IMR-90 (cell line): ENCODE measurements around the gene HDAC9.

ENCODE experiments used
- BHLHE40 ChIP-seq: fragments of 150-350 bp; IDR thresholded peaks from 2 replicates; pipeline ENCODE4 v1.6.1; 2016; ENCODE audit warnings: mild to moderate bottlenecking, low read depth, low read length
- CHD1 ChIP-seq: IDR thresholded peaks from 2 replicates; pipeline ENCODE4 v1.6.1; 2012; ENCODE audit warnings: low read depth, low read length, improper control_type of control experiment
- FOS ChIP-seq: fragments of 150-350 bp; IDR thresholded peaks from 2 replicates; pipeline ENCODE4 v1.6.1; 2016; ENCODE audit warnings: low read depth, low read length
- MAZ ChIP-seq: IDR thresholded peaks from 2 replicates; pipeline ENCODE4 v1.6.1; 2012; ENCODE audit warnings: low read depth, mild to moderate bottlenecking, low read length, improper control_type of control experiment, moderate library complexity, borderline replicate concordance
- POLR2A ChIP-seq: IDR thresholded peaks from 2 replicates; pipeline ENCODE4 v1.6.1; 2012; ENCODE audit warnings: mild to moderate bottlenecking, low read depth, low read length
- SMC3 ChIP-seq: fragments of 150-350 bp; IDR thresholded peaks from 2 replicates; pipeline ENCODE4 v1.6.1; 2016; ENCODE audit warnings: low read depth, mild to moderate bottlenecking, antibody characterized with exemption, low read length, moderate library complexity
- USF2 ChIP-seq: fragments of 150-350 bp; IDR thresholded peaks from 2 replicates; pipeline ENCODE4 v1.6.1; 2017; ENCODE audit warnings: mild to moderate bottlenecking, antibody characterized with exemption, low read length, low read depth
- TF ChIP-seq, protein P1 (sequence below): conservative IDR thresholded peaks from 2 replicates; pipeline ENCODE4 v1.5.1; 2012; ENCODE audit warnings: mild to moderate bottlenecking, low read depth, low read length, improper control_type of control experiment
- TF ChIP-seq, protein P2 (sequence below): fragments of 150-350 bp; IDR thresholded peaks from 2 replicates; pipeline ENCODE4 v1.6.1; 2016; ENCODE audit warnings: low read depth, mild to moderate bottlenecking, low read length, moderate library complexity, borderline replicate concordance

DNA sequence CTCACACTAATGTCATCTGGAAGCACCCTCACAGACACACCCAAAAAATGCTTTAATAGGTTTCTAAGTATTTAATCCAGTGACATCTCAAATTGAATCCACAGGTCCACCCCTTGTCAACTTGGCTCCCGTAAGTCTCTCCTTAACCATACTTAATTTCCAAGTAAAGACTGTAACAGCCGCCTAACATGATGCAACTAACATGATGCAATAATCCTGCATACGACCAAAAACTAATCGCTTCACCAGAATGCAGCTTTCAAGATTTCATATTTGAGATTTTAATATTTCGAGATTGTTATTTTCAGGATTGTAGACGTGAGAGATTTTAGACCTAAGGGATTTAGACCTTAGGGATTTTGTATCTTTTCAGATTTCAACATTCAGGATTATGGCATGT lies 3.7 kb upstream of the HDAC9 start:
- TF ChIP-seq, protein P1, sequence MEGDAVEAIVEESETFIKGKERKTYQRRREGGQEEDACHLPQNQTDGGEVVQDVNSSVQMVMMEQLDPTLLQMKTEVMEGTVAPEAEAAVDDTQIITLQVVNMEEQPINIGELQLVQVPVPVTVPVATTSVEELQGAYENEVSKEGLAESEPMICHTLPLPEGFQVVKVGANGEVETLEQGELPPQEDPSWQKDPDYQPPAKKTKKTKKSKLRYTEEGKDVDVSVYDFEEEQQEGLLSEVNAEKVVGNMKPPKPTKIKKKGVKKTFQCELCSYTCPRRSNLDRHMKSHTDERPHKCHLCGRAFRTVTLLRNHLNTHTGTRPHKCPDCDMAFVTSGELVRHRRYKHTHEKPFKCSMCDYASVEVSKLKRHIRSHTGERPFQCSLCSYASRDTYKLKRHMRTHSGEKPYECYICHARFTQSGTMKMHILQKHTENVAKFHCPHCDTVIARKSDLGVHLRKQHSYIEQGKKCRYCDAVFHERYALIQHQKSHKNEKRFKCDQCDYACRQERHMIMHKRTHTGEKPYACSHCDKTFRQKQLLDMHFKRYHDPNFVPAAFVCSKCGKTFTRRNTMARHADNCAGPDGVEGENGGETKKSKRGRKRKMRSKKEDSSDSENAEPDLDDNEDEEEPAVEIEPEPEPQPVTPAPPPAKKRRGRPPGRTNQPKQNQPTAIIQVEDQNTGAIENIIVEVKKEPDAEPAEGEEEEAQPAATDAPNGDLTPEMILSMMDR: no peak
- TF ChIP-seq USF2 (no peak), CHD1 (no peak), BHLHE40 (no peak), SMC3 (no peak), FOS (no peak), POLR2A (no peak), MAZ (no peak)
- TF ChIP-seq, protein P2, sequence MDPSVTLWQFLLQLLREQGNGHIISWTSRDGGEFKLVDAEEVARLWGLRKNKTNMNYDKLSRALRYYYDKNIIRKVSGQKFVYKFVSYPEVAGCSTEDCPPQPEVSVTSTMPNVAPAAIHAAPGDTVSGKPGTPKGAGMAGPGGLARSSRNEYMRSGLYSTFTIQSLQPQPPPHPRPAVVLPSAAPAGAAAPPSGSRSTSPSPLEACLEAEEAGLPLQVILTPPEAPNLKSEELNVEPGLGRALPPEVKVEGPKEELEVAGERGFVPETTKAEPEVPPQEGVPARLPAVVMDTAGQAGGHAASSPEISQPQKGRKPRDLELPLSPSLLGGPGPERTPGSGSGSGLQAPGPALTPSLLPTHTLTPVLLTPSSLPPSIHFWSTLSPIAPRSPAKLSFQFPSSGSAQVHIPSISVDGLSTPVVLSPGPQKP: no peak
